K562 (cell line): ENCODE results near the gene MARCHF3. TPM values are rescaled to one million over a fixed set of nuclear protein-coding genes. Genes with fewer than 3 reads are reported as not detected.

Experiments used
- CREB3 ChIP-seq: fragments of 450-650 bp; conservative IDR thresholded peaks from 2 replicates; pipeline ENCODE4 v1.6.1; 2016; ENCODE audit warnings: missing genetic modification characterization, low read depth, mild to moderate bottlenecking, missing compliant biosample characterization, moderate library complexity
- MCM3 ChIP-seq: fragments of 450-650 bp; IDR thresholded peaks from 2 replicates; pipeline ENCODE4 v1.6.1; 2016
- MITF ChIP-seq: IDR thresholded peaks from 2 replicates; pipeline ENCODE4 v1.6.1; 2014; ENCODE audit warnings: antibody characterized with exemption
- PRDM10 ChIP-seq: fragments of 450-650 bp; IDR thresholded peaks from 2 replicates; pipeline ENCODE4 v1.6.1; 2018; ENCODE audit not compliant: partially characterized antibody
- RBM39 ChIP-seq: fragments of 200-400 bp; formaldehyde crosslinking; optimal IDR thresholded peaks from 2 replicates; pipeline ENCODE3; 2018; ENCODE audit warnings: low read depth, low read length
- SP1 ChIP-seq: sonication (generic); formaldehyde crosslinking; IDR thresholded peaks from 2 replicates; pipeline ENCODE4 v1.8.1; 2022; ENCODE audit warnings: mild to moderate bottlenecking, missing genetic modification reagents
- SRSF3 ChIP-seq: fragments of 200-400 bp; formaldehyde crosslinking; IDR thresholded peaks from 2 replicates; pipeline ENCODE4 v1.6.1; 2016; ENCODE audit warnings: mild to moderate bottlenecking, low read length, moderate library complexity; ENCODE audit not compliant: insufficient read depth
- TFAP4 ChIP-seq: sonication (generic); formaldehyde crosslinking; IDR thresholded peaks from 2 replicates; pipeline ENCODE4 v1.8.0; 2022; ENCODE audit warnings: missing genetic modification reagents, mild to moderate bottlenecking, moderate library complexity, borderline replicate concordance
- TFE3 ChIP-seq: fragments of 450-650 bp; formaldehyde crosslinking; IDR thresholded peaks from 2 replicates; pipeline ENCODE4 v1.4.0; 2020; ENCODE audit warnings: mild to moderate bottlenecking, mixed read lengths
- ZNF124 ChIP-seq: sonication (generic); formaldehyde crosslinking; IDR thresholded peaks from 2 replicates; pipeline ENCODE4 v1.8.1; 2022; ENCODE audit warnings: missing genetic modification reagents
- ZNF253 ChIP-seq: fragments of 250-450 bp; sonication (Bioruptor Pico); conservative IDR thresholded peaks from 2 replicates; pipeline ENCODE4 v1.6.1; 2021; ENCODE audit warnings: mild to moderate bottlenecking
- ZNF561 ChIP-seq: fragments of 450-650 bp; formaldehyde crosslinking; conservative IDR thresholded peaks from 2 replicates; pipeline ENCODE4 v1.4.0; 2020; ENCODE audit warnings: mild to moderate bottlenecking, moderate library complexity
- ZNF699 ChIP-seq: fragments of 250-450 bp; sonication (Bioruptor Pico); IDR thresholded peaks from 2 replicates; pipeline ENCODE4 v1.8.0; 2021; ENCODE audit warnings: mild to moderate bottlenecking, moderate library complexity; ENCODE audit not compliant: insufficient replicate concordance
- ZNF76 ChIP-seq: fragments of 250-450 bp; sonication (Bioruptor Pico); IDR thresholded peaks from 2 replicates; pipeline ENCODE4 v1.4.0; 2020; ENCODE audit warnings: mild to moderate bottlenecking, moderate library complexity, borderline replicate concordance
- polyA plus RNA-seq, 8 experiments: library from polyadenylated mRNA; depleted of rRNA in 4 of 8; stranded (reverse) in 5 of 8; unstranded in 3 of 8; fragments of >200 nt; fragmentation: Nextera tagmentation in 2 of 8; fragmentation: Illumina TruSeq in 1 of 8; extraction: Ambion mirVana in 2 of 8; extraction: Trizol in 1 of 8; gene quantifications; 2 replicates each; pipeline versions ENCODE4 v1.2.1 to v1.2.3, GENCODE V29; 2011 to 2014; ENCODE audit warnings: inconsistent platforms in 1 of 8, missing spikeins in 1 of 8
- total RNA-seq, 7 experiments: library from RNA; depleted of rRNA in 6 of 7; stranded (reverse); fragments of >200 nt in 6 of 7; fragmentation: Illumina TruSeq in 2 of 7; extraction: Trizol in 2 of 7; gene quantifications; 2 replicates each; pipeline versions ENCODE4 v1.2.1 to v1.2.3, GENCODE V29; 2011 to 2021; ENCODE audit warnings: low replicate concordance in 1 of 7
- TF ChIP-seq, protein P1 (sequence below): fragments of 250-450 bp; sonication (Bioruptor Pico); IDR thresholded peaks from 2 replicates; pipeline ENCODE4 v1.5.0; 2022; ENCODE audit warnings: mild to moderate bottlenecking

MARCHF3 gene
- total and polyA plus RNA-seq, 9 of the 15 experiments (the other 6 are each of a cell fraction or from before 2014, with no cell fraction given) = 5.6 to 37.4 (median 16.5) TPM

DNA sequence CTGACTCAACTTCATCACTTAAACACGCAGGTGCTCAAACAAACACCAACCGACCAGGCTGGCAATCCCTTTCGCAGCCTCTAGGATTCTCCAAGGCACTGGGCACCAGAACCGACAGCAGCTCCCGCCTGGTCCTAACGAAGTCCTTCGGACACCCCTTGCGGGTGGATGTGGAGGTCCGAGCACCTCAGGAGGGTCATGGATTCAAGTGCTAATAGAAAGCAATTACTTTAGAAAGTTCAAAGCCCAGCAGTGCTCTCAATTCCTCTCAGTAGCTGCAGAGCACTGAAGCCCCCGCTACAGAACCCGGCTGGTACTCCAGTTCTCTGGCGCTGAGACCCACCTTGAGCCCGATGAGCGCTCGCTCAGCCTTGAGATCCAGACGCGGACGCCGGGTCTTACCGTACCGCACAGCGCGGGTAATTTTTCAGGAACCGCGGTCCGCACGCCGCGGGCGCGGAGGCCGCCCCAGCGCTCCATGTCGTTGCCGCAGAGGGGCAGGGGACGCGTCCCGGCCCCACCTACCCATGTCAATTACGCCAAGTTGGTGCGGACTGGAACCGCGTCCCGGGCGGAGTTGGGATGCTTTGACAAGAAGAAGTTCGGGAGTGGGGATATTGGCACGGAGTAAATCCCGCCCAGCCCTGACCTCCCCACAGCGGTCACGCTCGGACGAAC lies 638 bp downstream of the MARCHF3 start (continued):
- TF ChIP-seq PRDM10 = no peak
- TF ChIP-seq, protein P1, sequence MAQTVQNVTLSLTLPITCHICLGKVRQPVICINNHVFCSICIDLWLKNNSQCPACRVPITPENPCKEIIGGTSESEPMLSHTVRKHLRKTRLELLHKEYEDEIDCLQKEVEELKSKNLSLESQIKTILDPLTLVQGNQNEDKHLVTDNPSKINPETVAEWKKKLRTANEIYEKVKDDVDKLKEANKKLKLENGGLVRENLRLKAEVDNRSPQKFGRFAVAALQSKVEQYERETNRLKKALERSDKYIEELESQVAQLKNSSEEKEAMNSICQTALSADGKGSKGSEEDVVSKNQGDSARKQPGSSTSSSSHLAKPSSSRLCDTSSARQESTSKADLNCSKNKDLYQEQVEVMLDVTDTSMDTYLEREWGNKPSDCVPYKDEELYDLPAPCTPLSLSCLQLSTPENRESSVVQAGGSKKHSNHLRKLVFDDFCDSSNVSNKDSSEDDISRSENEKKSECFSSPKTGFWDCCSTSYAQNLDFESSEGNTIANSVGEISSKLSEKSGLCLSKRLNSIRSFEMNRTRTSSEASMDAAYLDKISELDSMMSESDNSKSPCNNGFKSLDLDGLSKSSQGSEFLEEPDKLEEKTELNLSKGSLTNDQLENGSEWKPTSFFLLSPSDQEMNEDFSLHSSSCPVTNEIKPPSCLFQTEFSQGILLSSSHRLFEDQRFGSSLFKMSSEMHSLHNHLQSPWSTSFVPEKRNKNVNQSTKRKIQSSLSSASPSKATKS (CRISPR knock-in tag) = no peak
- TF ChIP-seq ZNF76 (CRISPR knock-in tag) = no peak
- no peak for TF ChIP-seq ZNF699
- no peak for TF ChIP-seq TFAP4
- TF ChIP-seq ZNF561 (CRISPR knock-in tag) = no peak
- TF ChIP-seq SP1 (CRISPR knock-in tag) = no peak
- TF ChIP-seq SRSF3 = no peak
- no peak for TF ChIP-seq ZNF124
- no peak for TF ChIP-seq MCM3
- no peak for TF ChIP-seq ZNF253 (CRISPR knock-in tag)
- TF ChIP-seq CREB3 (tag) = no peak
- TF ChIP-seq RBM39 = no peak
- no peak for TF ChIP-seq MITF
- TF ChIP-seq TFE3 = no peak
